ENCODE data around the gene OR1J2. TPM values are rescaled to one million over a fixed set of nuclear protein-coding genes. Genes with fewer than 3 reads are reported as not detected.
A peak's percentile ranks its signal among the peaks of the same experiment; 100 is the strongest.

Gene OR1J2
- total RNA-seq, 1 donor = 1.6 TPM

GRCh38 chr9:122475717-122476116 is 34.9 kb upstream of the OR1J2 start:
- no peak overlapping the region for H3K4me3 ChIP-seq (ENCODE audit: low read depth, low read length)
- TF ChIP-seq, protein P1, sequence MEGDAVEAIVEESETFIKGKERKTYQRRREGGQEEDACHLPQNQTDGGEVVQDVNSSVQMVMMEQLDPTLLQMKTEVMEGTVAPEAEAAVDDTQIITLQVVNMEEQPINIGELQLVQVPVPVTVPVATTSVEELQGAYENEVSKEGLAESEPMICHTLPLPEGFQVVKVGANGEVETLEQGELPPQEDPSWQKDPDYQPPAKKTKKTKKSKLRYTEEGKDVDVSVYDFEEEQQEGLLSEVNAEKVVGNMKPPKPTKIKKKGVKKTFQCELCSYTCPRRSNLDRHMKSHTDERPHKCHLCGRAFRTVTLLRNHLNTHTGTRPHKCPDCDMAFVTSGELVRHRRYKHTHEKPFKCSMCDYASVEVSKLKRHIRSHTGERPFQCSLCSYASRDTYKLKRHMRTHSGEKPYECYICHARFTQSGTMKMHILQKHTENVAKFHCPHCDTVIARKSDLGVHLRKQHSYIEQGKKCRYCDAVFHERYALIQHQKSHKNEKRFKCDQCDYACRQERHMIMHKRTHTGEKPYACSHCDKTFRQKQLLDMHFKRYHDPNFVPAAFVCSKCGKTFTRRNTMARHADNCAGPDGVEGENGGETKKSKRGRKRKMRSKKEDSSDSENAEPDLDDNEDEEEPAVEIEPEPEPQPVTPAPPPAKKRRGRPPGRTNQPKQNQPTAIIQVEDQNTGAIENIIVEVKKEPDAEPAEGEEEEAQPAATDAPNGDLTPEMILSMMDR (IDR thresholded peaks at IDR 0.05; ENCODE audit: insufficient read depth, low read length) = no peak
- no peak for DNase-seq (ENCODE audit: low read depth)

GRCh38 chr9:122477346-122477745 is 33.3 kb upstream of the OR1J2 start:
- DNase-seq (ENCODE audit: low read depth) = no peak
- TF ChIP-seq, protein P1 (IDR thresholded peaks at IDR 0.05; ENCODE audit: insufficient read depth, low read length) = no peak
- H3K4me3 ChIP-seq (ENCODE audit: low read depth, low read length) = no peak overlapping the region

DNA sequence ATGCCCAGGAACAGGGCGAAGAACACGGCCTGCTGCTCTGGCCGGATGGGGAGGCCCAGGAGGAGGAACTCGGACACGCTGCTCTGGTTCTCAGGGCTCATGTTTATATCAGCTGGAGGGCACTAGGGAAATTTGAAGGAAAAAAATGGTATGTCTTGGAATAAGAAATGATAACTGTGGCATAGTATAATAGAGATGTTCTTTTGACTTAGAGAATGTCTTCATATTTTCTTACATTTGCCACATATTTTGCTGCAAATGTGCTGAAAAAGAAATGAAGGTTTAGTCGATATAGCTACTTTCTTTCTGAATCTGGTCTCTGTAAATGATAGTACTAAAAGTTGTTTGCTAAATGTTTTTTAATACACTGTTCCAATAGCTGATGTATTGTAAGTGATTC is 32.8 kb upstream of the OR1J2 start, which contains the start of gene OR1J1:
Gene OR1J1, minus strand, starts transcription at position 101 of the 400 bp plus-strand sequence. Its CDS starts 0 bp downstream, at position 101.
- no peak within 1 kb of the TSS for H3K4me3 ChIP-seq (ENCODE audit: low read depth, low read length)
- TF ChIP-seq, protein P1 (IDR thresholded peaks at IDR 0.05; ENCODE audit: insufficient read depth, low read length) = no peak
- DNase-seq (ENCODE audit: low read depth) = no peak

GRCh38 chr9:122479062-122479461 is 31.5 kb upstream of the OR1J2 start:
- no peak for DNase-seq (ENCODE audit: low read depth)
- TF ChIP-seq, protein P1 (IDR thresholded peaks at IDR 0.05; ENCODE audit: insufficient read depth, low read length) = no peak
- H3K4me3 ChIP-seq (ENCODE audit: low read depth, low read length) = no peak overlapping the region

- peak; percentile 58 for DNase-seq (ENCODE audit: low read depth)
- TF ChIP-seq, protein P1 (IDR thresholded peaks at IDR 0.05; ENCODE audit: insufficient read depth, low read length) = peak; percentile 88
Measured at GRCh38 chr9:122498883-122499288, 11.7 kb upstream of the OR1J2 start.

DNA sequence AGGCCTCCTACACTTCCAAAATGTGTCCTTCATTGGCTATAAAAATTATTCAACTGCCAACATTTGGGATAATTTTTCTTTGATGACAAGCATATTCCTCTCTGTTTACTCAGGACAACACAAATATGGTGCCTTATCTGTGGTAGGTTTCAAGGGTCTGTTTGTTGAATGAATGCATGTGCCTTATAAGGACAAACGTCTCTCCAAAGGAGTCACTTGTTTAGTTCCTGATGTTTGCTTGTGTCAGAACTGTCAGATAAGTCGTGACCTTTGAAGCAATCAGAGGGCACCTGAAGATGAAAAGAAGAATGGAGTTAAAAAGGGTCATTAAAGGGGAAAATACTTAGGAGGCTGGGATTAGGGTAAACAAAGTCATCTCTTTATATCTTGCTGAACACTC is 3.6 kb upstream of the OR1J2 start:
- H3K4me3 ChIP-seq (ENCODE audit: low read depth, low read length) = no peak overlapping the region
- DNase-seq (ENCODE audit: low read depth) = no peak
- TF ChIP-seq, protein P1 (IDR thresholded peaks at IDR 0.05; ENCODE audit: insufficient read depth, low read length) = no peak

More at GRCh38 chr9:122498883-122499288, 11.7 kb upstream of the OR1J2 start:
- H3K4me3 ChIP-seq (ENCODE audit: low read depth, low read length) = no peak overlapping the region

- TF ChIP-seq, protein P1 (IDR thresholded peaks at IDR 0.05; ENCODE audit: insufficient read depth, low read length) = no peak
- no peak overlapping the region for H3K4me3 ChIP-seq (ENCODE audit: low read depth, low read length)
- no peak for DNase-seq (ENCODE audit: low read depth)
Measured at GRCh38 chr9:122518226-122518625, 7.6 kb downstream of the OR1J2 start.

Measured in fibroblast of the aortic adventitia (primary cell).